Esophagus muscularis mucosa (tissue), 4 donors: ENCODE data around the gene SSBP2. TPM values are rescaled to one million over a fixed set of nuclear protein-coding genes. Genes with fewer than 3 reads are reported as not detected.

ENCODE experiments used
- DNase-seq: peaks from one replicate; pipeline ENCODE4 v3.0.0-alpha.2; 2017; ENCODE audit errors: extremely low spot score
- H3K27ac ChIP-seq, 4 donors: fragments of 200-600 bp; sonication (generic); replicated peaks in 1 of 4; 1 replicate in 3 of 4; 2 replicates in 1 of 4; pipeline ENCODE4 v1.5.1; 2016 to 2019; ENCODE audit warnings: mild to moderate bottlenecking in 1 of 4
- H3K27me3 ChIP-seq, 4 donors: fragments of 200-600 bp; sonication (generic); one replicate each; pipeline versions ENCODE4 v1.5.1 to v1.6.0; 2016 to 2019
- H3K36me3 ChIP-seq, 4 donors: fragments of 200-600 bp; sonication (generic); one replicate each; pipeline ENCODE4 v1.5.1; 2016 to 2019
- H3K4me1 ChIP-seq, 4 donors: fragments of 200-600 bp; sonication (generic); one replicate each; pipeline ENCODE4 v1.5.1; 2016 to 2019
- H3K4me3 ChIP-seq, 4 donors: fragments of 200-600 bp; sonication (generic); 1 replicate in 2 of 4; 2 replicates in 2 of 4; pipeline ENCODE4 v1.5.1; 2016 to 2019; ENCODE audit warnings: mild to moderate bottlenecking in 4 of 4, moderate library complexity in 1 of 4
- H3K9me3 ChIP-seq, 4 donors: fragments of 200-600 bp; sonication (generic); 1 replicate in 3 of 4; 2 replicates in 1 of 4; pipeline ENCODE4 v1.5.1; 2016 to 2019
- EP300 ChIP-seq: sonication (generic); formaldehyde crosslinking; IDR thresholded peaks from one replicate; pipeline ENCODE4 v1.6.1; 2017; ENCODE audit warnings: antibody characterized with exemption
- POLR2A ChIP-seq: fragments of 450-650 bp; IDR thresholded peaks from one replicate; pipeline ENCODE4 v1.6.1; 2017; ENCODE audit warnings: antibody characterized with exemption, moderate library complexity, mild to moderate bottlenecking, low read depth
- POLR2AphosphoS5 ChIP-seq, 2 donors: sonication (generic); formaldehyde crosslinking; IDR thresholded peaks; one replicate each; pipeline ENCODE4 v1.6.1; 2017; ENCODE audit warnings: antibody characterized with exemption in 2 of 2
- WGBS: methylation state at CpG from one replicate; pipeline ENCODE4 v1.1.5; 2018; 5-methylcytosine and 5-hydroxymethylcytosine counted together
- intact Hi-C: fragments of 100-400 bp; cut with DNase I; formaldehyde crosslinking; loops from one replicate; pipeline ENCODE4 v1.15.1; 2023
- total RNA-seq, 4 donors: library from RNA; depleted of rRNA; stranded (reverse); fragments of >200 nt; gene quantifications; one replicate each; pipeline versions ENCODE4 v1.1.0 to v1.2.1, GENCODE V29; 2016
- TF ChIP-seq, protein P1 (sequence below), 3 experiments: fragments of 200-600 bp in 2 of 3; fragments of 450-650 bp in 1 of 3; sonication (generic) in 2 of 3; IDR thresholded peaks; one replicate each; pipeline ENCODE4 v1.5.1; 2017 to 2019; ENCODE audit warnings: antibody characterized with exemption in 3 of 3, mild to moderate bottlenecking in 2 of 3, moderate library complexity in 1 of 3

Gene SSBP2
- total RNA-seq, 4 donors from 2014 or later = 62.9 to 97.2 (median 74.2) TPM

DNA sequence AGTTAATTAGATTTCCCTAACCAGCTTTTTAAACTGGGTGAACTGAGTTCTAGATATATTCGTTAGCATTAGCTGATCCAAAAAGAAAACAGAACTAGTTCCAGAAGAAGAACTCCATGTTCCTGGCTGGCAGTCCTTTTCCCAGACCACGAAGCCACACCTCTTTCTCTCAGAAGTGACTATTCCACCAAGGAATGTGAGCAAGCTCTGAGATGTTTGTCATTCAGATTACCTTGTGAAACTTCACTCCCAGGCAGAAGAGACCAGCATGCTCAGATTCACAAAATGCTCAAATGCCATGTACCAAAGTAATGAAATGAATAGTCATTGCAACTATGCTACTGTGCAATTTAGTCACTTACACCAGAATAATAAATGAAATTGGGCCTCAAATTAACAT lies 4.4 kb upstream of the SSBP2 start:
- DNase-seq = no peak
- Histone ChIP-seq H3K27ac (peak overlapping the region; percentile 80 to 99 (median 96)), H3K4me1 (peaks cover 35 to 58% (median 54%) of the 10 kb centered on the region in 4 donors), H3K4me3 (no peak overlapping the region), H3K36me3 (no peaks in the 10 kb centered on the region), H3K9me3 (no peaks in the 10 kb centered on the region), H3K27me3 (no peaks in the 10 kb centered on the region)
- intact Hi-C loops = no loop called here
- WGBS = 6% methylated on average over 2 of the region's 2 CpGs
- TF ChIP-seq POLR2AphosphoS5 (IDR thresholded peaks at IDR 0.05) (peak; percentile 82 to 84), POLR2A (no peak), EP300 (peak; percentile 91)
- TF ChIP-seq, protein P1, sequence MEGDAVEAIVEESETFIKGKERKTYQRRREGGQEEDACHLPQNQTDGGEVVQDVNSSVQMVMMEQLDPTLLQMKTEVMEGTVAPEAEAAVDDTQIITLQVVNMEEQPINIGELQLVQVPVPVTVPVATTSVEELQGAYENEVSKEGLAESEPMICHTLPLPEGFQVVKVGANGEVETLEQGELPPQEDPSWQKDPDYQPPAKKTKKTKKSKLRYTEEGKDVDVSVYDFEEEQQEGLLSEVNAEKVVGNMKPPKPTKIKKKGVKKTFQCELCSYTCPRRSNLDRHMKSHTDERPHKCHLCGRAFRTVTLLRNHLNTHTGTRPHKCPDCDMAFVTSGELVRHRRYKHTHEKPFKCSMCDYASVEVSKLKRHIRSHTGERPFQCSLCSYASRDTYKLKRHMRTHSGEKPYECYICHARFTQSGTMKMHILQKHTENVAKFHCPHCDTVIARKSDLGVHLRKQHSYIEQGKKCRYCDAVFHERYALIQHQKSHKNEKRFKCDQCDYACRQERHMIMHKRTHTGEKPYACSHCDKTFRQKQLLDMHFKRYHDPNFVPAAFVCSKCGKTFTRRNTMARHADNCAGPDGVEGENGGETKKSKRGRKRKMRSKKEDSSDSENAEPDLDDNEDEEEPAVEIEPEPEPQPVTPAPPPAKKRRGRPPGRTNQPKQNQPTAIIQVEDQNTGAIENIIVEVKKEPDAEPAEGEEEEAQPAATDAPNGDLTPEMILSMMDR (IDR thresholded peaks at IDR 0.05) = no peak

DNA sequence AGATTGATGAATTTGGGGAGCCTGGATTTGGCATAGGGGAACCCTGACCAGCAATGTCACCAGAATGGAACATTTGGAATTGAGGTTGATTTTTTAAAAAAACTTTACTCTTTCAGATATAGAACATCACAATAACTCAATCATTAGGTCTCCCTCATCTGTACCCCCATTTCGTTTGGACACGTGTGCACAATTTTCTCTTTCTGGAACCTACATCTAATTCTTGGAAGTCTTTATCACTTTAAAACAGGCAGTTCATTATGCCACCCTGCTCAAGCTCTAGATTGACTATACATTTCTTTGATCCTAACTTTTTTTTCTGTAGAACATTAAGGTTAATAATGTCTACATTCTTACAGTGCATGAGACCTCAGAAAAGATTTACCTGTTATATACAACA lies 3.7 kb upstream of the SSBP2 start:
- Histone ChIP-seq H3K9me3 (no peaks in the 10 kb centered on the region), H3K27ac (peak overlapping the region; percentile 80 to 99 (median 96)), H3K4me1 (peaks cover 35 to 61% (median 55%) of the 10 kb centered on the region in 4 donors), H3K36me3 (no peaks in the 10 kb centered on the region), H3K27me3 (no peaks in the 10 kb centered on the region), H3K4me3 (no peak overlapping the region)
- no peak for DNase-seq
- 81% methylated on average over 2 of the region's 2 CpGs for WGBS
- intact Hi-C loops = loop anchor here (5.0 kb wide), 2 partner anchors 218 to 327 kb away; partner anchors contain the start of gene ATG10
- no peak for TF ChIP-seq EP300

DNA sequence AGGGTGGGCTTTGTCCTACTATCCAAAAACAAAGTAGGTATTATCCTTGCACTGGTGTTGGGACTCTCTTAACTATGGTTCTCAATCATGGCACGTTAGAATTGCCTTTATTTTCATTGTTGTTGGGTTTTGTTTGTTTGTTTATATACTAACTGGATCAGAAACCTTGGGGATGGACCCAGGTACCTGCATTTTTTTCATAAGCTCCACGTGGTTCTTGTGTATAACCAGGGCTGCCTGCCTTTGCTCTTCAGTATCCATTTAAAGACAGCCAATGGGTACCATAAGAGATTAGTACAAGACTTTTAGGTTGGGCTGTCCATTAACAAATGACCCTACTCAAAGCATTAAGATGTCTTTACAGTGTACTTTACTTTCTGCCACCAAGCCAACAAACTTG lies 2.5 kb upstream of the SSBP2 start:
- no peak for TF ChIP-seq POLR2AphosphoS5 (IDR thresholded peaks at IDR 0.05)
- TF ChIP-seq EP300 = no peak
- 78% methylated on average over 2 of the region's 2 CpGs for WGBS
- H3K27ac ChIP-seq = peak overlapping the region; percentile 96 to 100 (median 98)

DNA sequence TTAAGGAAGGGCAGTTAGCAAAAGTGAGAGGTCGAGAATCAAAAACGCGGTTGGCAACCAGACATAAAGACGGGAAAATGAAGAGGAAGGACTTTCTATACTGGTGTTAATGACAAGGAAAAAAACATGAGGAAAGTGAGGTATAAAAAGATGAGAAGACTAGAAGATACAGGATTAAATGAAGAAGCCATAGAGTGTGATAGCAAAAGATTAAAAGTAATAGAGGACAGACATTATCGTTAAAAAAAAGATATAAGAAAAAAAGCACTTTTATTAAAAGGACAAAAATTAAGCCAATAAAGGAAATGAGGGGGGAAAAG lies 1.7 kb upstream of the SSBP2 start:
- TF ChIP-seq EP300 (no peak), POLR2AphosphoS5 (IDR thresholded peaks at IDR 0.05) (no peak), POLR2A (no peak)
- TF ChIP-seq, protein P1 (IDR thresholded peaks at IDR 0.05) = no peak
- Histone ChIP-seq H3K9me3 (no peaks in the 10 kb centered on the region), H3K27ac (peak overlapping the region; percentile 96 to 100 (median 98)), H3K27me3 (no peaks in the 10 kb centered on the region), H3K4me1 (peaks cover 41 to 79% (median 72%) of the 10 kb centered on the region in 4 donors), H3K4me3 (no peak overlapping the region), H3K36me3 (no peaks in the 10 kb centered on the region)
- 97% methylated on average over 5 of the region's 5 CpGs for WGBS
- no peak for DNase-seq
- intact Hi-C loops = loop anchor here (2.0 to 5.0 kb wide), 3 partner anchors 32 to 325 kb away; partner anchors contain the start of gene ATG10

More for the DNA sequence above, 2.5 kb upstream of the SSBP2 start:
- intact Hi-C loops = loop anchor here (2.0 to 5.0 kb wide), 3 partner anchors 31 to 326 kb away; partner anchors contain the start of gene ATG10
- H3K4me3 ChIP-seq = no peak overlapping the region
- H3K4me1 ChIP-seq = peaks cover 41 to 73% (median 64%) of the 10 kb centered on the region in 4 donors
- no peak for DNase-seq
- no peaks in the 10 kb centered on the region for H3K36me3 ChIP-seq
- H3K27me3 ChIP-seq = no peaks in the 10 kb centered on the region
- H3K9me3 ChIP-seq = no peaks in the 10 kb centered on the region

DNA sequence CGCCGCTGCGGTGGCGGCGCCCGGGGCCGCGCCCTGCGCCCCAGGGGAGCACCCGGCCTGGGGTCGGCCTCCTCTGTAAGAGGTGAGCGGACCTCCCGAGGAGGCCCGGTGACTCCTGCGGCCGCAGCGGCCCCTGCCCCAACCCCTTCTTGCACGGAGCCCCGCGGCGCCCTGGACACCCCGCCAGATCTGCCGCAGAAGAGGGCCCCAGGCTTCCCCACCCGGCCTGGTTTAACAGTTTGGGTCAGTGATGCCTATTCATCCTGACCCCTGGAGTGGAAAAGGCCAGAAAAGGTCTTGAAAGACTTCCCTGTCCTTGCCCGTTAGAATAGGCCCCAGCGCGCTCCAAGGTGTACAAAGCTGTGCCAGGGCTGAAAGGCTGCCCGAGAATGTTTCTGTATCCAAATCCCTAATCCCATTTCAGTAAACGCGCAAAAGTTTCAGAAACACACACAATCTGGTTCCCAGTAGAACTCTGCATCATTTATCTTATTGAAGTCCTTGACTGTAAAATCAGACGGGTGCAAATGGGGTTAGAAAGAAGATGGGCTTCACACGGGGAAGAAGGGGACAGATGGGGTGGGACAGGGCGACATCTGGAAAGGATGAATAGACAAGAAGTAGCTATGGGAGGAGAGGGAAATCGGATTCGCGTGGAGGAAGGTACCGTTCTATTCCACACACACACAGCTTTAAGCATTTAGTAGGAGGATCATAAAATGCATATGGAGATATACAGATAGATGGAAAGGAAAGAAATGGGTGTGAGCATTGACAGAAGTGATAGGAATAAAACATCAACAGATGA lies 1.1 kb upstream of the SSBP2 start:
- intact Hi-C loops = loop anchor here (1.0 to 5.0 kb wide), 4 partner anchors 33 to 325 kb away; partner anchors contain the start of gene ATG10
- Histone ChIP-seq H3K36me3 (no peaks in the 10 kb centered on the region), H3K27me3 (no peaks in the 10 kb centered on the region), H3K27ac (peak overlapping the region; percentile 96 to 100 (median 98)), H3K9me3 (no peaks in the 10 kb centered on the region), H3K4me3 (peak overlapping the region; percentile 87 to 93 (median 93)), H3K4me1 (peaks cover 41 to 81% (median 77%) of the 10 kb centered on the region in 4 donors)
- WGBS = 32% methylated on average over 19 of the region's 37 CpGs
- DNase-seq = no peak
- TF ChIP-seq, protein P1 (IDR thresholded peaks at IDR 0.05) = no peak
- TF ChIP-seq EP300 = peak; percentile 91
